ENCODE measurements around the gene RDH16.

- TF ChIP-seq CTCF (IDR thresholded peaks at IDR 0.05) = no peak
- no peak for TF ChIP-seq POLR2AphosphoS5 (IDR thresholded peaks at IDR 0.05)
- no peak for TF ChIP-seq POLR2A (IDR thresholded peaks at IDR 0.05)
Observed at GRCh38 chr12:56927281-56927680, 30.1 kb downstream of the RDH16 start.
